T-cell (primary cell): ENCODE measurements around the gene SORBS1. TPM values are rescaled to one million over a fixed set of nuclear protein-coding genes. Genes with fewer than 3 reads are reported as not detected.

Experiments used
- ATAC-seq, 4 experiments: fragments of 200-7000 bp in 3 of 4; fragments of 150-1000 bp in 1 of 4; cut with Tn5 transposase; replicated peaks in 1 of 4; 1 replicate in 3 of 4; 2 replicates in 1 of 4; pipeline ENCODE4 v1.10.0; 2021; ENCODE audit warnings: moderate library complexity in 3 of 4, mild to moderate bottlenecking in 2 of 4, moderate number of reproducible peaks in 1 of 4
- CTCF ChIA-PET, 2 donors: fragments of 300-600 bp; sonication (Branson Sonifier 250); formaldehyde crosslinking; loops; one replicate each; lab custom pipeline; 2022; ENCODE audit warnings: antibody characterized with exemption in 2 of 2; lab: Charles Lee
- POLR2A ChIA-PET, 2 donors: fragments of 300-600 bp; sonication (Branson Sonifier 250); formaldehyde crosslinking; loops; one replicate each; lab custom pipeline; 2022; ENCODE audit warnings: antibody characterized with exemption in 2 of 2; lab: Charles Lee
- DNase-seq, 35 experiments: peaks; one replicate each; pipeline versions ENCODE4 v3.0.0 to v3.0.0-alpha.2; 2013 to 2023
- H3K27ac ChIP-seq: one replicate; pipeline ENCODE4 v1.5.1; 2013; ENCODE audit warnings: low read length
- H3K27me3 ChIP-seq, 2 experiments: replicated peaks in 1 of 2; 1 replicate in 1 of 2; 2 replicates in 1 of 2; pipeline versions ENCODE4 v1.6.1 to v1.7.0; 2013; ENCODE audit warnings: low read length in 1 of 2, mixed read lengths in 1 of 2; ENCODE audit not compliant: control insufficient read depth in 2 of 2, insufficient read depth in 2 of 2; ENCODE audit errors: extremely low read depth in 1 of 2
- H3K36me3 ChIP-seq, 2 donors: 1 replicate in 1 of 2; 2 replicates in 1 of 2; pipeline versions ENCODE4 v1.6.1 to v1.7.0; 2013; ENCODE audit warnings: low read length in 1 of 2; ENCODE audit not compliant: control insufficient read depth in 2 of 2, insufficient read depth in 1 of 2; ENCODE audit errors: extremely low read depth in 1 of 2
- H3K4me1 ChIP-seq, 2 experiments: 1 replicate in 1 of 2; 2 replicates in 1 of 2; pipeline versions ENCODE4 v1.6.1 to v1.7.0; 2013; ENCODE audit warnings: low read length in 2 of 2, mixed read lengths in 1 of 2; ENCODE audit not compliant: insufficient read depth in 2 of 2, control insufficient read depth in 1 of 2; ENCODE audit errors: extremely low read depth in 1 of 2
- H3K4me3 ChIP-seq, 2 donors: 1 replicate in 1 of 2; 2 replicates in 1 of 2; pipeline versions ENCODE4 v1.5.1 to v1.7.0; 2013; ENCODE audit warnings: mild to moderate bottlenecking in 2 of 2, low read length in 1 of 2, moderate library complexity in 1 of 2; ENCODE audit not compliant: control insufficient read depth in 1 of 2; ENCODE audit errors: extremely low read depth in 1 of 2
- H3K9me3 ChIP-seq: 2 replicates; pipeline ENCODE4 v1.7.0; 2013
- H3K27ac Mint-ChIP-seq, 2 donors: one replicate each; pipeline ENCODE4 v1.8.0; 2020 to 2021; ENCODE audit warnings: mild to moderate bottlenecking in 2 of 2, mixed read lengths in 2 of 2
- H3K27me3 Mint-ChIP-seq, 2 donors: one replicate each; pipeline ENCODE4 v1.8.0; 2021 to 2022; ENCODE audit warnings: mixed read lengths in 2 of 2
- H3K36me3 Mint-ChIP-seq: one replicate; pipeline ENCODE4 v1.8.0; 2021; ENCODE audit warnings: mixed read lengths
- H3K4me1 Mint-ChIP-seq, 3 donors: one replicate each; pipeline ENCODE4 v1.8.0; 2020 to 2022; ENCODE audit warnings: mixed read lengths in 3 of 3, mild to moderate bottlenecking in 1 of 3
- H3K4me3 Mint-ChIP-seq, 3 donors: one replicate each; pipeline ENCODE4 v1.8.0; 2020 to 2022; ENCODE audit warnings: mild to moderate bottlenecking in 3 of 3, mixed read lengths in 3 of 3, moderate library complexity in 3 of 3
- H3K9me3 Mint-ChIP-seq, 3 donors: one replicate each; pipeline ENCODE4 v1.8.0; 2020 to 2022; ENCODE audit warnings: mixed read lengths in 3 of 3
- WGBS: methylation state at CpG from one replicate; pipeline ENCODE4 v1.1.5; 2013; ENCODE audit warnings: missing lambda C conversion rate; ENCODE audit not compliant: insufficient coverage; 5-methylcytosine and 5-hydroxymethylcytosine counted together
- total RNA-seq, 35 experiments: library from RNA in 6 of 35; stranded (reverse) in 6 of 35; fragments of 120-200 nt in 1 of 35; gene quantifications; one replicate each; pipeline versions ENCODE4 v1.2.1 to v1.2.4 and lab custom pipeline; 2013 to 2026

Gene SORBS1
- 1 to 10 TPM in 4 of 5 donors, under 1 TPM in 1; 0.98 to 2.4 (median 1.8) TPM for total RNA-seq
- 1.2 TPM for total RNA-seq (2013)
- 0.61 to 8.1 (median 2.1) reads per million in 29 experiments for total RNA-seq (lab: John Stamatoyannopoulos, UW)

- H3K4me3 Mint-ChIP-seq: peak within 1 kb of the TSS; percentile 96 to 99 (median 98)
- ChIA-PET POLR2A (no interaction called here), CTCF (interaction anchor here in 1 of 2 donors (0.6 kb wide), 1 partner anchor 22 kb away, joined by 3 read pairs; no protein-coding TSS in a partner anchor)
- Histone ChIP-seq H3K27me3 (peaks cover 0 to 4% of the 10 kb centered on the region in 2 experiments), H3K4me1 (peaks cover 3 to 16% of the 10 kb centered on the region in 2 experiments), H3K36me3 (no peaks in the 10 kb centered on the region), H3K9me3 (no peaks in the 10 kb centered on the region), H3K4me3 (peak within 1 kb of the TSS; percentile 78 to 96), H3K27ac (no peak within 1 kb of the TSS)
- ATAC-seq: peak; percentile 97 to 98 (median 98)
- peak; percentile 68 to 92 (median 84) for DNase-seq
- peaks cover 0 to 7% of the 10 kb centered on the region in 2 donors for H3K27me3 Mint-ChIP-seq
- H3K27ac Mint-ChIP-seq: peak within 1 kb of the TSS; percentile 74 to 92
- no peaks in the 10 kb centered on the region for H3K9me3 Mint-ChIP-seq
- H3K4me1 Mint-ChIP-seq: peaks cover 9 to 14% (median 13%) of the 10 kb centered on the region in 3 donors
- H3K36me3 Mint-ChIP-seq: no peaks in the 10 kb centered on the region
- WGBS: 2% methylated on average over 77 of the region's 77 CpGs
Measured at GRCh38 chr10:95561177-95561863, at the start of gene SORBS1. TSS of gene SORBS1 (minus strand) at chr10:95561371. CDS start at chr10:95441135, 120,236 bp downstream.

- Mint-ChIP-seq H3K4me3 (no peak overlapping the region), H3K4me1 (no peaks in the 10 kb centered on the region), H3K9me3 (no peaks in the 10 kb centered on the region), H3K27ac (no peak overlapping the region), H3K36me3 (peaks cover 69% of the 10 kb centered on the region), H3K27me3 (no peaks in the 10 kb centered on the region)
- WGBS: 100% methylated on average over 1 of the region's 3 CpGs
- ATAC-seq (no peak), DNase-seq (no peak)
- no peaks in the 10 kb centered on the region for H3K4me1 ChIP-seq
- ChIA-PET CTCF (interaction anchor here in 1 of 2 donors (0.6 kb wide), 1 partner anchor 18 kb away, joined by 12 read pairs; no protein-coding TSS in a partner anchor), POLR2A (no interaction called here)
- peaks cover 13 to 80% of the 10 kb centered on the region in 2 donors for H3K36me3 ChIP-seq
- H3K4me3 ChIP-seq: no peak overlapping the region
- H3K9me3 ChIP-seq: no peaks in the 10 kb centered on the region
- H3K27ac ChIP-seq: no peak overlapping the region
- H3K27me3 ChIP-seq: no peaks in the 10 kb centered on the region
Measured at GRCh38 chr10:95610727-95611126, 49.6 kb upstream of the SORBS1 start.

GRCh38 chr10:95606922-95607321 lies 45.8 kb upstream of the SORBS1 start:
- no peaks in the 10 kb centered on the region for H3K4me1 ChIP-seq
- H3K9me3 ChIP-seq: no peaks in the 10 kb centered on the region
- Mint-ChIP-seq H3K27me3 (no peaks in the 10 kb centered on the region), H3K4me1 (no peaks in the 10 kb centered on the region), H3K4me3 (no peak overlapping the region), H3K27ac (no peak overlapping the region), H3K36me3 (peaks cover 41% of the 10 kb centered on the region), H3K9me3 (no peaks in the 10 kb centered on the region)
- peaks cover 9 to 46% of the 10 kb centered on the region in 2 donors for H3K36me3 ChIP-seq
- ATAC-seq (no peak), DNase-seq (no peak)
- H3K27me3 ChIP-seq: no peaks in the 10 kb centered on the region
- WGBS: 100% methylated on average over 1 of the region's 3 CpGs
- ChIA-PET POLR2A (no interaction called here), CTCF (no interaction called here)
- H3K27ac ChIP-seq: no peak overlapping the region
- H3K4me3 ChIP-seq: no peak overlapping the region

GRCh38 chr10:95605163-95605562 lies 44.0 kb upstream of the SORBS1 start:
- CTCF ChIA-PET: interaction anchor here in 1 of 2 donors (1.2 to 2.2 kb wide), 2 partner anchors 159 to 174 kb away, joined by 3 to 10 read pairs; no protein-coding TSS in a partner anchor
- H3K27ac Mint-ChIP-seq: no peak overlapping the region
- Histone ChIP-seq H3K4me3 (no peak overlapping the region), H3K27ac (no peak overlapping the region), H3K27me3 (no peaks in the 10 kb centered on the region), H3K4me1 (no peaks in the 10 kb centered on the region), H3K36me3 (peaks cover 4 to 28% of the 10 kb centered on the region in 2 donors), H3K9me3 (no peaks in the 10 kb centered on the region)
- ATAC-seq (no peak), DNase-seq (no peak)
- no peaks in the 10 kb centered on the region for H3K9me3 Mint-ChIP-seq
- WGBS: 100% methylated on average over 1 of the region's 3 CpGs
- H3K4me3 Mint-ChIP-seq: no peak overlapping the region
- peaks cover 28% of the 10 kb centered on the region for H3K36me3 Mint-ChIP-seq
- POLR2A ChIA-PET: interaction anchor here (0.5 to 0.6 kb wide), 2 partner anchors 13 to 18 kb away, joined by 3 to 4 read pairs; no protein-coding TSS in a partner anchor
- no peaks in the 10 kb centered on the region for H3K4me1 Mint-ChIP-seq
- no peaks in the 10 kb centered on the region for H3K27me3 Mint-ChIP-seq

GRCh38 chr10:95604630-95605029 lies 43.5 kb upstream of the SORBS1 start:
- no peak overlapping the region for H3K4me3 ChIP-seq
- CTCF ChIA-PET: interaction anchor here (0.7 to 2.2 kb wide), 4 partner anchors 159 to 239 kb away, joined by 3 to 11 read pairs (median 6); no protein-coding TSS in a partner anchor
- no peaks in the 10 kb centered on the region for H3K4me1 ChIP-seq
- Mint-ChIP-seq H3K27me3 (no peaks in the 10 kb centered on the region), H3K36me3 (peaks cover 25% of the 10 kb centered on the region), H3K9me3 (no peaks in the 10 kb centered on the region), H3K4me3 (no peak overlapping the region), H3K27ac (peak overlapping the region in 1 of 2 donors; percentile 25), H3K4me1 (no peaks in the 10 kb centered on the region)
- no peaks in the 10 kb centered on the region for H3K27me3 ChIP-seq
- H3K9me3 ChIP-seq: no peaks in the 10 kb centered on the region
- H3K36me3 ChIP-seq: peaks cover 4 to 24% of the 10 kb centered on the region in 2 donors
- ATAC-seq (no peak), DNase-seq (no peak)
- POLR2A ChIA-PET: interaction anchor here (0.5 to 0.6 kb wide), 3 partner anchors 12 to 282 kb away, joined by 3 to 4 read pairs (median 3); no protein-coding TSS in a partner anchor
- H3K27ac ChIP-seq: no peak overlapping the region

- Mint-ChIP-seq H3K9me3 (no peaks in the 10 kb centered on the region), H3K4me1 (no peaks in the 10 kb centered on the region), H3K4me3 (no peak overlapping the region), H3K27me3 (no peaks in the 10 kb centered on the region), H3K36me3 (peaks cover 8% of the 10 kb centered on the region), H3K27ac (no peak overlapping the region)
- ATAC-seq (no peak), DNase-seq (no peak)
- H3K4me1 ChIP-seq: no peaks in the 10 kb centered on the region
- peaks cover under 1 to 8% of the 10 kb centered on the region in 2 donors for H3K36me3 ChIP-seq
- no peaks in the 10 kb centered on the region for H3K27me3 ChIP-seq
- ChIA-PET POLR2A (no interaction called here), CTCF (interaction anchor here (0.7 to 3.9 kb wide), 3 partner anchors 79 to 172 kb away, joined by 4 to 24 read pairs (median 5); no protein-coding TSS in a partner anchor)
- H3K27ac ChIP-seq: no peak overlapping the region
- 75% methylated on average over 3 of the region's 6 CpGs for WGBS
- H3K9me3 ChIP-seq: no peaks in the 10 kb centered on the region
- no peak overlapping the region for H3K4me3 ChIP-seq
Measured at GRCh38 chr10:95602382-95602781, 41.2 kb upstream of the SORBS1 start.
